ENCODE results near the gene SLC25A42.

- TF ChIP-seq CTCF (conservative IDR thresholded peaks at IDR 0.05; ENCODE audit: low read depth, low read length) (no peak), RCOR1 (IDR thresholded peaks at IDR 0.05; ENCODE audit: insufficient replicate concordance, low read length) (no peak), POLR2A (IDR thresholded peaks at IDR 0.05; ENCODE audit: low read depth, low read length) (no peak), RAD21 (IDR thresholded peaks at IDR 0.05; ENCODE audit: low read length) (no peak), NFE2L2 (IDR thresholded peaks at IDR 0.05; ENCODE audit: low read depth, low read length) (no peak), RFX5 (IDR thresholded peaks at IDR 0.05; ENCODE audit: low read depth, low read length) (no peak)
Observed at GRCh38 chr19:19111967-19112580, 48.3 kb downstream of the SLC25A42 start.
